ENCODE measurements around the gene TLL2. TPM values are rescaled to one million over a fixed set of nuclear protein-coding genes. Genes with fewer than 3 reads are reported as not detected.

Gene TLL2
- total RNA-seq, 1 experiment from 2014 or later: 9.1 TPM

DNA sequence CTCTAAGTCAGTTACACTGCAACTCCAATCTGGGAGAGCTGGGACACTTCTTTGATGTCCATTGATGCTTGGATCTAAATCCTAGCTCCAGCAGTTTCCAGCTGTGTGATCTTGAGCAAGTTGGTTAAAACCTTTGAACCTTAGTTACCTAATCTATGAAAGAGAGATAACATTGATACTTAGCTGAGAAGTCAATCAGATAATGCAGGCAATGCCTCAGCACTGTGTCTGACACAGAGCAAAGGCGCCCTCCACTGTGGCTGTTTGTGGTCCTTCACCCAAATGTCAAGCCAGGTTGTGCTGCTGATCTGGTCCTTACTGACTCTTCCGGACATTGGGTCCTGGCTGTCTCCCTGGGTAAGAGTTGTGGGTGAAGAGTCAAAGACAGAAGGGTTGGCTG is 189.3 kb downstream of the TLL2 start:
- Mint-ChIP-seq H3K9me3 (no peaks in the 10 kb centered on the region), H3K4me1 (peaks cover 17% of the 10 kb centered on the region), H3K4me3 (no peak overlapping the region), H3K36me3 (no peaks in the 10 kb centered on the region), H3K27me3 (ENCODE audit: low read depth) (peaks cover under 1% of the 10 kb centered on the region), H3K27ac (no peak overlapping the region)
- TF ChIP-seq, protein P1, sequence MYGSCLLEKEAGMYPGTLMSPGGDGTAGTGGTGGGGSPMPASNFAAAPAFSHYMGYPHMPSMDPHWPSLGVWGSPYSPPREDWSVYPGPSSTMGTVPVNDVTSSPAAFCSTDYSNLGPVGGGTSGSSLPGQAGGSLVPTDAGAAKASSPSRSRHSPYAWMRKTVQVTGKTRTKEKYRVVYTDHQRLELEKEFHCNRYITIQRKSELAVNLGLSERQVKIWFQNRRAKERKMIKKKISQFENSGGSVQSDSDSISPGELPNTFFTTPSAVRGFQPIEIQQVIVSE (CRISPR knock-in tag; IDR thresholded peaks at IDR 0.05; ENCODE audit: borderline replicate concordance): no peak
- TF ChIP-seq ZNF232 (CRISPR knock-in tag; IDR thresholded peaks at IDR 0.05): no peak
- DNase-seq (ENCODE audit: low spot score) (no peak), ATAC-seq (peak; percentile 63)
- POLR2A ChIA-PET: no interaction called here
- CTCF ChIA-PET: interaction anchor here (0.6 to 5.4 kb wide), 8 partner anchors 11 to 310 kb away, joined by 3 to 49 read pairs (median 4); no protein-coding TSS in a partner anchor

DNA sequence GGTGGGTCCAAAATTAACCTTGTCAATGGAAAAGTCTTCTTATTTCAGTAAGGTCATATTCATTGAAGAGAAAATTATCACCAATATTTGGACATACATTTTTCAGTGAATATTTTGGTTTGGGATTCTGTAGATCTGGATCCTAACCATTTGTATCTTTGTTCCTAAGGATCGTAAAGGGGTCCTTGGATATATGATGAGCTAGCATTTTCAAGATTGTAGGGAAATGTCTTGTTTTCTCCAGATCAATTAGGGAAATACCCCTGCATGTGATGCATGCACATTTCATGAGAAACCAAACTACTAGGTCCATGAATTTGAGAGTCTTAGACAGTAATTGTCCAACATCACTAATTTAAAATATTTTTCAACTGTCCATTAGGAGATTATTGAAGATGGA is 191.5 kb downstream of the TLL2 start:
- ChIA-PET CTCF (interaction anchor here (0.8 to 5.4 kb wide), 4 partner anchors 12 to 93 kb away, joined by 3 to 49 read pairs (median 7); no protein-coding TSS in a partner anchor), POLR2A (no interaction called here)
- H3K4me3 Mint-ChIP-seq: no peak overlapping the region
- H3K27ac Mint-ChIP-seq: no peak overlapping the region
- TF ChIP-seq, protein P2, sequence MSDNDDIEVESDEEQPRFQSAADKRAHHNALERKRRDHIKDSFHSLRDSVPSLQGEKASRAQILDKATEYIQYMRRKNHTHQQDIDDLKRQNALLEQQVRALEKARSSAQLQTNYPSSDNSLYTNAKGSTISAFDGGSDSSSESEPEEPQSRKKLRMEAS (CRISPR knock-in tag; IDR thresholded peaks at IDR 0.05): no peak
- TF ChIP-seq, protein P3, sequence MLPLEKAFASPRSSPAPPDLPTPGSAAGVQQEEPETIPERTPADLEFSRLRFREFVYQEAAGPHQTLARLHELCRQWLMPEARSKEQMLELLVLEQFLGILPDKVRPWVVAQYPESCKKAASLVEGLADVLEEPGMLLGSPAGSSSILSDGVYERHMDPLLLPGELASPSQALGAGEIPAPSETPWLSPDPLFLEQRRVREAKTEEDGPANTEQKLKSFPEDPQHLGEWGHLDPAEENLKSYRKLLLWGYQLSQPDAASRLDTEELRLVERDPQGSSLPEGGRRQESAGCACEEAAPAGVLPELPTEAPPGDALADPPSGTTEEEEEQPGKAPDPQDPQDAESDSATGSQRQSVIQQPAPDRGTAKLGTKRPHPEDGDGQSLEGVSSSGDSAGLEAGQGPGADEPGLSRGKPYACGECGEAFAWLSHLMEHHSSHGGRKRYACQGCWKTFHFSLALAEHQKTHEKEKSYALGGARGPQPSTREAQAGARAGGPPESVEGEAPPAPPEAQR (CRISPR knock-in tag; IDR thresholded peaks at IDR 0.05): no peak
- TF ChIP-seq, protein P4, sequence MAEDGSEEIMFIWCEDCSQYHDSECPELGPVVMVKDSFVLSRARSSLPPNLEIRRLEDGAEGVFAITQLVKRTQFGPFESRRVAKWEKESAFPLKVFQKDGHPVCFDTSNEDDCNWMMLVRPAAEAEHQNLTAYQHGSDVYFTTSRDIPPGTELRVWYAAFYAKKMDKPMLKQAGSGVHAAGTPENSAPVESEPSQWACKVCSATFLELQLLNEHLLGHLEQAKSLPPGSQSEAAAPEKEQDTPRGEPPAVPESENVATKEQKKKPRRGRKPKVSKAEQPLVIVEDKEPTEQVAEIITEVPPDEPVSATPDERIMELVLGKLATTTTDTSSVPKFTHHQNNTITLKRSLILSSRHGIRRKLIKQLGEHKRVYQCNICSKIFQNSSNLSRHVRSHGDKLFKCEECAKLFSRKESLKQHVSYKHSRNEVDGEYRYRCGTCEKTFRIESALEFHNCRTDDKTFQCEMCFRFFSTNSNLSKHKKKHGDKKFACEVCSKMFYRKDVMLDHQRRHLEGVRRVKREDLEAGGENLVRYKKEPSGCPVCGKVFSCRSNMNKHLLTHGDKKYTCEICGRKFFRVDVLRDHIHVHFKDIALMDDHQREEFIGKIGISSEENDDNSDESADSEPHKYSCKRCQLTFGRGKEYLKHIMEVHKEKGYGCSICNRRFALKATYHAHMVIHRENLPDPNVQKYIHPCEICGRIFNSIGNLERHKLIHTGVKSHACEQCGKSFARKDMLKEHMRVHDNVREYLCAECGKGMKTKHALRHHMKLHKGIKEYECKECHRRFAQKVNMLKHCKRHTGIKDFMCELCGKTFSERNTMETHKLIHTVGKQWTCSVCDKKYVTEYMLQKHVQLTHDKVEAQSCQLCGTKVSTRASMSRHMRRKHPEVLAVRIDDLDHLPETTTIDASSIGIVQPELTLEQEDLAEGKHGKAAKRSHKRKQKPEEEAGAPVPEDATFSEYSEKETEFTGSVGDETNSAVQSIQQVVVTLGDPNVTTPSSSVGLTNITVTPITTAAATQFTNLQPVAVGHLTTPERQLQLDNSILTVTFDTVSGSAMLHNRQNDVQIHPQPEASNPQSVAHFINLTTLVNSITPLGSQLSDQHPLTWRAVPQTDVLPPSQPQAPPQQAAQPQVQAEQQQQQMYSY (CRISPR knock-in tag; IDR thresholded peaks at IDR 0.05): no peak
- TF ChIP-seq ESRRA (CRISPR knock-in tag; IDR thresholded peaks at IDR 0.05; ENCODE audit: borderline replicate concordance) (no peak), NFYB (CRISPR knock-in tag; conservative IDR thresholded peaks at IDR 0.05; ENCODE audit: low read depth) (no peak), TP53 (CRISPR knock-in tag; IDR thresholded peaks at IDR 0.05) (no peak), ZNF138 (CRISPR knock-in tag; conservative IDR thresholded peaks at IDR 0.05) (no peak), ZNF396 (CRISPR knock-in tag; IDR thresholded peaks at IDR 0.05; ENCODE audit: borderline replicate concordance) (no peak), GABPB1 (CRISPR knock-in tag; IDR thresholded peaks at IDR 0.05) (no peak), ZBTB21 (CRISPR knock-in tag; IDR thresholded peaks at IDR 0.05; ENCODE audit: borderline replicate concordance) (no peak), SP1 (CRISPR knock-in tag; conservative IDR thresholded peaks at IDR 0.05) (no peak), MYBL2 (CRISPR knock-in tag; IDR thresholded peaks at IDR 0.05) (no peak), HMGA2 (CRISPR knock-in tag; IDR thresholded peaks at IDR 0.05) (no peak), FOXJ3 (CRISPR knock-in tag; IDR thresholded peaks at IDR 0.05; ENCODE audit: borderline replicate concordance) (no peak)
- TF ChIP-seq, protein P5, sequence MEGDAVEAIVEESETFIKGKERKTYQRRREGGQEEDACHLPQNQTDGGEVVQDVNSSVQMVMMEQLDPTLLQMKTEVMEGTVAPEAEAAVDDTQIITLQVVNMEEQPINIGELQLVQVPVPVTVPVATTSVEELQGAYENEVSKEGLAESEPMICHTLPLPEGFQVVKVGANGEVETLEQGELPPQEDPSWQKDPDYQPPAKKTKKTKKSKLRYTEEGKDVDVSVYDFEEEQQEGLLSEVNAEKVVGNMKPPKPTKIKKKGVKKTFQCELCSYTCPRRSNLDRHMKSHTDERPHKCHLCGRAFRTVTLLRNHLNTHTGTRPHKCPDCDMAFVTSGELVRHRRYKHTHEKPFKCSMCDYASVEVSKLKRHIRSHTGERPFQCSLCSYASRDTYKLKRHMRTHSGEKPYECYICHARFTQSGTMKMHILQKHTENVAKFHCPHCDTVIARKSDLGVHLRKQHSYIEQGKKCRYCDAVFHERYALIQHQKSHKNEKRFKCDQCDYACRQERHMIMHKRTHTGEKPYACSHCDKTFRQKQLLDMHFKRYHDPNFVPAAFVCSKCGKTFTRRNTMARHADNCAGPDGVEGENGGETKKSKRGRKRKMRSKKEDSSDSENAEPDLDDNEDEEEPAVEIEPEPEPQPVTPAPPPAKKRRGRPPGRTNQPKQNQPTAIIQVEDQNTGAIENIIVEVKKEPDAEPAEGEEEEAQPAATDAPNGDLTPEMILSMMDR (IDR thresholded peaks at IDR 0.05): no peak
- H3K4me1 Mint-ChIP-seq: peaks cover 20% of the 10 kb centered on the region
- DNase-seq (ENCODE audit: low spot score) (no peak), ATAC-seq (no peak)
- no peaks in the 10 kb centered on the region for H3K9me3 Mint-ChIP-seq
- H3K36me3 Mint-ChIP-seq: no peaks in the 10 kb centered on the region
- no peaks in the 10 kb centered on the region for H3K27me3 Mint-ChIP-seq (ENCODE audit: low read depth)

Measured in WTC11 (cell line).